Measurements from ENCODE around the gene ASB2. TPM values are rescaled to one million over a fixed set of nuclear protein-coding genes. Genes with fewer than 3 reads are reported as not detected.
A peak's percentile ranks its signal among the peaks of the same experiment; 100 is the strongest.

Gene ASB2
- total RNA-seq, 2 donors from 2014 or later = 115 to 187 TPM

DNA sequence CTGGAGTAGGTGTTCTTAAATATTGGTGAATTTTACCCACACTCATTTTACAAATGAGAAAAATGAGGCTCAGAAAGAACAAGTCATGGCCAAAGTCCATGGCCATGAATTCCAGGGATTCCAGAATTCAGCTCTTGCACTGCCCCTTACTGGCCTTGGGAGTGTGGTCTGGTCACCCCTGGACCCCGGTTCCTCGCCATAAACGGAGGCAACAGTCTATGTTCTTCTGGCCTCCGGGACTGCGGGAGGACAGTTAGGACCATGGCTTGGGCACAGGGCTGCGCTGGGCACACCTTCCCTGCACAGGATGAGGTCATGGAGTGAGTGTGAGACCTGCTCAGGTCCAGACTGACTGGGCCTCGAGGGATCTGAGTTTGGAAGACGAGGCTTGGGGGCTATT, 27.6 kb upstream of the ASB2 start:
- no peaks in the 10 kb centered on the region for H3K36me3 ChIP-seq
- DNase-seq (ENCODE audit: low spot score) = no peak
- peaks cover 0 to 6% of the 10 kb centered on the region in 2 donors for H3K4me1 ChIP-seq
- TF ChIP-seq, protein P1, sequence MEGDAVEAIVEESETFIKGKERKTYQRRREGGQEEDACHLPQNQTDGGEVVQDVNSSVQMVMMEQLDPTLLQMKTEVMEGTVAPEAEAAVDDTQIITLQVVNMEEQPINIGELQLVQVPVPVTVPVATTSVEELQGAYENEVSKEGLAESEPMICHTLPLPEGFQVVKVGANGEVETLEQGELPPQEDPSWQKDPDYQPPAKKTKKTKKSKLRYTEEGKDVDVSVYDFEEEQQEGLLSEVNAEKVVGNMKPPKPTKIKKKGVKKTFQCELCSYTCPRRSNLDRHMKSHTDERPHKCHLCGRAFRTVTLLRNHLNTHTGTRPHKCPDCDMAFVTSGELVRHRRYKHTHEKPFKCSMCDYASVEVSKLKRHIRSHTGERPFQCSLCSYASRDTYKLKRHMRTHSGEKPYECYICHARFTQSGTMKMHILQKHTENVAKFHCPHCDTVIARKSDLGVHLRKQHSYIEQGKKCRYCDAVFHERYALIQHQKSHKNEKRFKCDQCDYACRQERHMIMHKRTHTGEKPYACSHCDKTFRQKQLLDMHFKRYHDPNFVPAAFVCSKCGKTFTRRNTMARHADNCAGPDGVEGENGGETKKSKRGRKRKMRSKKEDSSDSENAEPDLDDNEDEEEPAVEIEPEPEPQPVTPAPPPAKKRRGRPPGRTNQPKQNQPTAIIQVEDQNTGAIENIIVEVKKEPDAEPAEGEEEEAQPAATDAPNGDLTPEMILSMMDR (IDR thresholded peaks at IDR 0.05) = no peak
- no peak overlapping the region for H3K4me3 ChIP-seq
- H3K9me3 ChIP-seq = no peaks in the 10 kb centered on the region
- no peak overlapping the region for H3K27ac ChIP-seq
- H3K27me3 ChIP-seq = no peaks in the 10 kb centered on the region

GRCh38 chr14:94003397-94003796, 27.0 kb upstream of the ASB2 start:
- H3K36me3 ChIP-seq = no peaks in the 10 kb centered on the region
- H3K4me1 ChIP-seq = peaks cover 0 to 6% of the 10 kb centered on the region in 2 donors
- H3K27me3 ChIP-seq = no peaks in the 10 kb centered on the region
- TF ChIP-seq, protein P1 (IDR thresholded peaks at IDR 0.05) = no peak
- H3K4me3 ChIP-seq = no peak overlapping the region
- no peak overlapping the region for H3K27ac ChIP-seq
- H3K9me3 ChIP-seq = no peaks in the 10 kb centered on the region
- no peak for DNase-seq (ENCODE audit: low spot score)

GRCh38 chr14:94001501-94002396, 25.4 kb upstream of the ASB2 start:
- no peak for DNase-seq (ENCODE audit: low spot score)
- TF ChIP-seq, protein P1 (IDR thresholded peaks at IDR 0.05) = peak; percentile 96 to 98
- H3K9me3 ChIP-seq = no peaks in the 10 kb centered on the region
- no peak overlapping the region for H3K27ac ChIP-seq
- peaks cover 0 to 12% of the 10 kb centered on the region in 2 donors for H3K4me1 ChIP-seq
- H3K27me3 ChIP-seq = no peaks in the 10 kb centered on the region
- no peaks in the 10 kb centered on the region for H3K36me3 ChIP-seq
- no peak overlapping the region for H3K4me3 ChIP-seq

DNA sequence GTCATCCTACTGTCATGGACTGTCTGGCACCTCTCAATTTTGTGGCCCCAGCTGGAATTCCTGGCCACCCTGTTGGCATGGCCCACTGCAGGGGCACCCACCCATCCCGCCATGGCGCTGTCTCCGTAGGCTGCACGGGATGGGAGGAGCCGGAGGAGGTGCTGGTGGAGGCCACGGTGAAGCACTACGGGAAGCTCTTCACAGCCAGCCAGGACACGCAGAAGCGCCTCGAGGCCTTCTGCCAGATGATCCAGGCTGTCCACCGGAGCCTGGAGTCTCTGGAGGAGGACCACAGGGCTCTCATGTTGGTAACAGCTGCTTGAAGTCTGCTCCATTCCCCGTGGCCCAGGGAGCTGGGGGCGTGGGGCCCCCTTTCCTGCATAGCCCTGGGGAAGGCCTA, 24.6 kb upstream of the ASB2 start:
- Histone ChIP-seq H3K4me3 (no peak overlapping the region), H3K9me3 (no peaks in the 10 kb centered on the region), H3K27me3 (no peaks in the 10 kb centered on the region), H3K36me3 (no peaks in the 10 kb centered on the region), H3K4me1 (peaks cover 0 to 19% of the 10 kb centered on the region in 2 donors), H3K27ac (no peak overlapping the region)
- DNase-seq (ENCODE audit: low spot score) = no peak
- TF ChIP-seq, protein P1 (IDR thresholded peaks at IDR 0.05) = no peak

- TF ChIP-seq, protein P1 (IDR thresholded peaks at IDR 0.05) = no peak
These were observed 23.9 kb upstream of the ASB2 start for GRCh38 chr14:94000267-94000666.

More at GRCh38 chr14:94000267-94000666, 23.9 kb upstream of the ASB2 start:
- peaks cover 0 to 27% of the 10 kb centered on the region in 2 donors for H3K4me1 ChIP-seq
- H3K9me3 ChIP-seq = no peaks in the 10 kb centered on the region
- H3K36me3 ChIP-seq = no peaks in the 10 kb centered on the region
- DNase-seq (ENCODE audit: low spot score) = no peak
- no peaks in the 10 kb centered on the region for H3K27me3 ChIP-seq
- no peak overlapping the region for H3K27ac ChIP-seq
- no peak overlapping the region for H3K4me3 ChIP-seq
